A673 (cell line): ENCODE data around the gene HSD17B3. TPM values are rescaled to one million over a fixed set of nuclear protein-coding genes. Genes with fewer than 3 reads are reported as not detected.

Experiments used
- BruUV-seq: library from RNA; stranded (reverse); fragments of 400-500 nt; replicated peaks from 2 replicates; lab custom pipeline; 2021; lab: Mats Ljungman, UMichigan
- CTCF ChIA-PET: fragments of 300-600 bp; sonication (Branson Sonifier 250); formaldehyde crosslinking; loops from one replicate; lab custom pipeline; 2022; ENCODE audit warnings: antibody characterized with exemption; lab: Charles Lee
- POLR2A ChIA-PET: fragments of 300-600 bp; sonication (Branson Sonifier 250); formaldehyde crosslinking; loops from one replicate; lab custom pipeline; 2022; ENCODE audit warnings: antibody characterized with exemption; ENCODE audit not compliant: low non-redundant PET; lab: Charles Lee
- DNase-seq: peaks from one replicate; pipeline ENCODE4 v3.0.0-alpha.2; 2015; ENCODE audit warnings: low spot score
- H3K27ac ChIP-seq: fragments of 200-600 bp; sonication (generic); 2 replicates; pipeline ENCODE4 v1.5.1; 2016; ENCODE audit warnings: mixed run types, low read depth, mild to moderate bottlenecking, mixed read lengths, antibody characterized with exemption, low read length; ENCODE audit not compliant: poor library complexity, severe bottlenecking
- H3K27me3 ChIP-seq: fragments of 200-600 bp; sonication (generic); replicated peaks from 2 replicates; pipeline ENCODE4 v1.6.1; 2017; ENCODE audit warnings: mixed run types, low read depth, mild to moderate bottlenecking, mixed read lengths, antibody characterized with exemption, low read length; ENCODE audit not compliant: insufficient read depth, poor library complexity
- H3K36me3 ChIP-seq: fragments of 200-600 bp; sonication (generic); 2 replicates; pipeline ENCODE4 v1.6.1; 2016; ENCODE audit warnings: mixed run types, mild to moderate bottlenecking, mixed read lengths, antibody characterized with exemption, low read length; ENCODE audit not compliant: insufficient read depth, poor library complexity, severe bottlenecking
- H3K4me1 ChIP-seq: fragments of 200-600 bp; sonication (generic); 2 replicates; pipeline ENCODE4 v1.6.1; 2017; ENCODE audit warnings: mixed run types, mild to moderate bottlenecking, mixed read lengths, antibody characterized with exemption, low read length; ENCODE audit not compliant: insufficient read depth, poor library complexity, severe bottlenecking
- H3K4me3 ChIP-seq: fragments of 200-600 bp; sonication (generic); 2 replicates; pipeline ENCODE4 v1.5.1; 2016; ENCODE audit warnings: low read depth, mixed run types, mild to moderate bottlenecking, mixed read lengths, low read length; ENCODE audit not compliant: poor library complexity, severe bottlenecking
- H3K9me3 ChIP-seq: fragments of 200-600 bp; sonication (generic); 2 replicates; pipeline ENCODE4 v1.6.1; 2016; ENCODE audit warnings: mixed run types, low read depth, mild to moderate bottlenecking, mixed read lengths, antibody characterized with exemption, low read length; ENCODE audit not compliant: poor library complexity, severe bottlenecking
- CTCF ChIP-seq: fragments of 300-800, 200-600 bp; sonication (generic); conservative IDR thresholded peaks from 2 replicates; pipeline ENCODE4 v1.5.1; 2017; ENCODE audit warnings: low read depth, mild to moderate bottlenecking, antibody characterized with exemption, low read length, moderate library complexity, mixed read lengths
- EZH2 ChIP-seq: fragments of 200-600 bp; sonication (generic); IDR thresholded peaks from 2 replicates; pipeline ENCODE4 v1.6.1; 2017; ENCODE audit warnings: borderline replicate concordance, low read depth, mild to moderate bottlenecking, mixed read lengths, antibody characterized with exemption, low read length; ENCODE audit not compliant: poor library complexity, severe bottlenecking
- intact Hi-C: fragments of 100-400 bp; cut with micrococcal nuclease; formaldehyde crosslinking; loops from one replicate; pipeline ENCODE4 v1.10.0; 2022; ENCODE audit not compliant: unreplicated experiment
- total RNA-seq: library from RNA; stranded (reverse); gene quantifications from 2 replicates; pipeline ENCODE4 v1.2.3, GENCODE V29; 2021

HSD17B3 gene
- total RNA-seq, 1 experiment from 2014 or later = not detected

DNA sequence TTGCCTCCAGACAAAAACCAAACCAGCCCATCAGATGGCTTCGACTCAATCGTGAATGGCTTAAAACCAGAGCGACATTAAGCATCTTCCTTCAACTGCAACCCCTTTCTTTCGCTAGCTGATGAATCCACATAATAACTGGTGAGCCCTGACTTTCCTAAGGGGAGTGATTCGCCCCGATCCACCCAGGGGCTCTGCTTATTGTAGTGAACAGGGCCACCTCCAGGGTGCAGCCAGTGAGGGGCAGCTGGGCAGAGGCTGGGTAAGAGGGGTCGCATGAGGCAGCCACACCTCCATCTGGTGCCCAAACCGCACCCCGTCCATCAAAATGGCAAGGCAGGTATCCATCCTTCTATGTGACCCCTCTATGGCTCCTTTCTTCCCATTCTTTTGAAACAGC, 43.6 kb upstream of the HSD17B3 start:
- TF ChIP-seq EZH2 (no peak), CTCF (no peak)
- BruUV-seq = no TSS peak
- H3K4me3 ChIP-seq = no peak overlapping the region
- no peaks in the 10 kb centered on the region for H3K27me3 ChIP-seq
- H3K9me3 ChIP-seq = no peaks in the 10 kb centered on the region
- H3K4me1 ChIP-seq = peaks cover 7% of the 10 kb centered on the region
- no peak overlapping the region for H3K27ac ChIP-seq
- DNase-seq = no peak
- no peaks in the 10 kb centered on the region for H3K36me3 ChIP-seq
- intact Hi-C loops = no loop called here
- ChIA-PET POLR2A (no interaction called here), CTCF (no interaction called here)

- DNase-seq = peak; percentile 77
- no TSS peak for BruUV-seq
- Histone ChIP-seq H3K27ac (no peak overlapping the region), H3K27me3 (no peaks in the 10 kb centered on the region), H3K4me3 (no peak overlapping the region), H3K36me3 (no peaks in the 10 kb centered on the region), H3K4me1 (peaks cover 12% of the 10 kb centered on the region), H3K9me3 (no peaks in the 10 kb centered on the region)
- CTCF ChIA-PET = interaction anchor here (0.7 kb wide), 1 partner anchor 282 kb away, joined by 6 read pairs; no protein-coding TSS in a partner anchor
- intact Hi-C loops = no loop called here
- POLR2A ChIA-PET = no interaction called here
- no peak for TF ChIP-seq CTCF
- TF ChIP-seq EZH2 = no peak
These were observed 42.6 kb upstream of the HSD17B3 start for GRCh38 chr9:96344458-96345180.

DNA sequence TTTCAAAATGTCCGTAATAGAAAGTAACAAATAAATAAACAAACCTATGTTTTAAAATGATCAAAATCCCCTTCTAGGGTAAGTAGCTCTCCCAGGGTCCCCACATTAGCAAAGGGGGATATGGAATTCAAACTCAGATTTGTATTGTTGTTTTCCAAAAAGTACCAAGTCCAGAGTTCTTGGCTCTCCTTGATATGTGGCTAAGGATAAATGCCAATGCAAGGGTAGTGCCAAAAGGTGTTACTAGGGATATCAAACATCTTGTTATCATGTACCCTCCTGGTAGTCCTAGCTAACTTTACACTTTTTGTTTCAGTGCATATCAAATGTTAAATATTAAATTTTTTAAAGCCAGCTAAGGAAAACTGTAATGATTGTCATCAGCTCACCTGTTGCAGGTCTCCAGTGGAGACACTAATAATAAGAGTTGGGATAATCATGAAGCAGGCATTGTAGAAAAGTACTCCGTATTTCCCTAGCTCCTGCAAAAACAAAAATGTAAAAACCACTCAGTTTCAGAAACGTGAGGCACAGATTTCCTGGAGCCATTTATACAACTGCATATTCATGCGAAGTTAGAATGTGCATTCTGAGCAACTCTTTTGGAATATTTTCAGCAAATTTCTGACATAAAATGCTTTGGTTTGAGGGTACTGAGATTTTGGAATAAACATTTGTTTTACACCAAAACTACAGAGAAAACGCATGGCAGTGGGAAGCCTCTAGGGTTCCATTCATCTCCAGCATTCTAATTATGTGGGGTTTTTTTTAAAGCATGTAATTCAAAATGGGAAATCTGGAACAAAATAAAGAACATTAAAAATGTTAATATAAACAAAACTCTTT, 41.8 kb upstream of the HSD17B3 start:
- BruUV-seq = TSS peak; percentile 89
- H3K4me1 ChIP-seq = peaks cover 15% of the 10 kb centered on the region
- H3K4me3 ChIP-seq = no peak overlapping the region
- POLR2A ChIA-PET = no interaction called here
- H3K27me3 ChIP-seq = no peaks in the 10 kb centered on the region
- H3K9me3 ChIP-seq = no peaks in the 10 kb centered on the region
- no peaks in the 10 kb centered on the region for H3K36me3 ChIP-seq
- intact Hi-C loops = no loop called here
- TF ChIP-seq EZH2 = no peak
- TF ChIP-seq CTCF = no peak
- DNase-seq = no peak
- CTCF ChIA-PET = no interaction called here
- no peak overlapping the region for H3K27ac ChIP-seq
